Thoracic aorta (tissue), 2 donors: ENCODE data around the gene HNRNPUL1. TPM values are rescaled to one million over a fixed set of nuclear protein-coding genes. Genes with fewer than 3 reads are reported as not detected.
A peak's percentile ranks its signal among the peaks of the same experiment; 100 is the strongest.

Source experiments
- ATAC-seq: fragments of 150-250 bp; one replicate; pipeline ENCODE4 v1.8.0; 2017; ENCODE audit warnings: low read depth; ENCODE audit not compliant: insufficient number of reproducible peaks, low FRiP score
- DNase-seq: peaks from one replicate; pipeline ENCODE4 v3.0.0-alpha.2; 2020; ENCODE audit warnings: low spot score
- H3K27ac ChIP-seq, 2 donors: fragments of 200-600 bp; sonication (generic); 1 replicate in 1 of 2; 2 replicates in 1 of 2; pipeline ENCODE4 v1.5.1; 2016; ENCODE audit warnings: mild to moderate bottlenecking in 2 of 2, moderate library complexity in 2 of 2
- H3K27me3 ChIP-seq: fragments of 200-600 bp; sonication (generic); replicated peaks from 2 replicates; pipeline ENCODE4 v1.6.0; 2016; ENCODE audit warnings: mild to moderate bottlenecking; ENCODE audit not compliant: insufficient read depth
- H3K36me3 ChIP-seq: fragments of 200-600 bp; sonication (generic); one replicate; pipeline ENCODE4 v1.5.1; 2016
- H3K4me1 ChIP-seq, 2 donors: fragments of 200-600 bp; sonication (generic); 1 replicate in 1 of 2; 2 replicates in 1 of 2; pipeline versions ENCODE4 v1.5.1 to v1.6.0; 2016; ENCODE audit warnings: low read depth in 2 of 2, mild to moderate bottlenecking in 1 of 2; ENCODE audit not compliant: control insufficient read depth in 1 of 2
- H3K4me3 ChIP-seq: fragments of 200-600 bp; sonication (generic); 2 replicates; pipeline ENCODE4 v1.5.1; 2016; ENCODE audit warnings: mild to moderate bottlenecking
- H3K9me3 ChIP-seq: fragments of 200-600 bp; sonication (generic); 2 replicates; pipeline ENCODE4 v1.5.1; 2016
- total RNA-seq, 2 donors: library from RNA; depleted of rRNA; stranded (reverse); fragments of >200 nt; gene quantifications; one replicate each; pipeline versions ENCODE4 v1.1.0 to v1.2.3, GENCODE V29; 2016
- TF ChIP-seq, protein P1 (sequence below): fragments of 200-600 bp; sonication (generic); IDR thresholded peaks from one replicate; pipeline ENCODE4 v1.5.1; 2019; ENCODE audit warnings: antibody characterized with exemption

HNRNPUL1 gene
- total RNA-seq, 2 donors from 2014 or later: 142 to 147 TPM

DNA sequence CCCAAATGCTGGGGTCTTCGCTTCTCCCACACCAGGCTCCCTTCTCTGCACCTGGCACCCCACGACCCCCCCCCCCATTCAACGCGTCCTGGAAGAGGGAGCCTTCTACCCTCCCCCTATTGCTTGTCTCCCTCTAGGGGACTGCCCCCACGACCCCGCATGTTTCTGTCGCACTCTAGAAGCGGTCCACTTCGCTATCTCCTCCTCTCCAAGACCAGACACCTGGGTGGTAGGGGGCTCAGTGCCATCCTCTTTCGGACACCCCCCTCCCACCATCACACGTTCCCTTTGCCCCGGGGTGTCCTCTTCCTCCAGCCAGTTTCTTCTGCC lies 88.1 kb downstream of the HNRNPUL1 start:
- ATAC-seq (no peak), DNase-seq (no peak)
- Histone ChIP-seq H3K9me3 (no peaks in the 10 kb centered on the region), H3K36me3 (peaks cover 6% of the 10 kb centered on the region), H3K4me3 (peak overlapping the region; percentile 98), H3K27ac (peak overlapping the region; percentile 79 to 89), H3K27me3 (no peaks in the 10 kb centered on the region), H3K4me1 (peaks cover 0 to 20% of the 10 kb centered on the region in 2 donors)
- TF ChIP-seq, protein P1, sequence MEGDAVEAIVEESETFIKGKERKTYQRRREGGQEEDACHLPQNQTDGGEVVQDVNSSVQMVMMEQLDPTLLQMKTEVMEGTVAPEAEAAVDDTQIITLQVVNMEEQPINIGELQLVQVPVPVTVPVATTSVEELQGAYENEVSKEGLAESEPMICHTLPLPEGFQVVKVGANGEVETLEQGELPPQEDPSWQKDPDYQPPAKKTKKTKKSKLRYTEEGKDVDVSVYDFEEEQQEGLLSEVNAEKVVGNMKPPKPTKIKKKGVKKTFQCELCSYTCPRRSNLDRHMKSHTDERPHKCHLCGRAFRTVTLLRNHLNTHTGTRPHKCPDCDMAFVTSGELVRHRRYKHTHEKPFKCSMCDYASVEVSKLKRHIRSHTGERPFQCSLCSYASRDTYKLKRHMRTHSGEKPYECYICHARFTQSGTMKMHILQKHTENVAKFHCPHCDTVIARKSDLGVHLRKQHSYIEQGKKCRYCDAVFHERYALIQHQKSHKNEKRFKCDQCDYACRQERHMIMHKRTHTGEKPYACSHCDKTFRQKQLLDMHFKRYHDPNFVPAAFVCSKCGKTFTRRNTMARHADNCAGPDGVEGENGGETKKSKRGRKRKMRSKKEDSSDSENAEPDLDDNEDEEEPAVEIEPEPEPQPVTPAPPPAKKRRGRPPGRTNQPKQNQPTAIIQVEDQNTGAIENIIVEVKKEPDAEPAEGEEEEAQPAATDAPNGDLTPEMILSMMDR: no peak

DNA sequence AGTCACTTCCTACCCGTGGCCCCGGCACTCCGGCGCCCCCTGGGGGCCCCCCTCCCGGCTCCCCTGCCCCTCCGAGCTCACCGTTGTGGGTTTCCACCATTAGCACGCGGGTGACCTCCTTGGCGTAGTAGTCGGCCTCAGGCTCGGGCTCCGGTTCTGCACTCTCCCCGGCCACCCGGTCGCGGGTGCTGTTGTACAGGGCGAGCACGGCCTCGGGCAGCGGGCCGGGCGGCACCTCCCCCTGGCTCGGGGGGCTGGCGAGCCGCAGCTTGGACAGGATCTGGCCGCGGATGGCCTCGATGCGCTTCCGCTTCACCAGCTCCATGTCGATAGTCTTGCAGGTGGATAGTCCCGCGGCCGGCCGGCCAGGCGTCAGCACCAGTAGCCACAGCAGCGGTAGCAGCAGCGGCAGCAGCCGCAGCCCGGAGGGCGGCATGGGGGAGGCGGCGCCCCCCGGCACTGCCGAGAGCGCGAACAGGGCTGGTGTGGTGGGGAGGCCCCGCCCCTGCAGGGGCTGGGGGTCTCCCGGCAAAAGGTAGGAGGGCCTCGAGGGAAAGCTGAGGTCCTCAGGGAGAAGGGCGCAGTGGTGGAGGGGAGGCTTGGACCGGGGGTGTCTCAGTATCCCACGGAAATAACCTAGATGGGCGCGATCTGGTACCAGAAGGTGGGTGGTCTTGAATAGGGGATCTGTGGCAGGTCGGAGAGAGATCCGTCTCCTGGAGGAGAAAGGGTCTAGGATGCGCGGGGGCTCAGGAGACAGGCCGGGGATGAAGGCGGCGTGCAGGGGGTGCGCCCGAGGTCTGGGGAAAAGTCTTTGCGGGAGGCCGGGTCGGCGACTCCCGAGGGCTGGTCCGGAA lies 88.7 kb downstream of the HNRNPUL1 start:
- no peaks in the 10 kb centered on the region for H3K36me3 ChIP-seq
- DNase-seq (no peak), ATAC-seq (peak; percentile 7)
- no peaks in the 10 kb centered on the region for H3K9me3 ChIP-seq
- peak overlapping the region; percentile 79 to 89 for H3K27ac ChIP-seq
- TF ChIP-seq, protein P1: peak; percentile 20
- no peaks in the 10 kb centered on the region for H3K27me3 ChIP-seq
- H3K4me1 ChIP-seq: peaks cover 0 to 20% of the 10 kb centered on the region in 2 donors
- H3K4me3 ChIP-seq: peak overlapping the region; percentile 98

DNA sequence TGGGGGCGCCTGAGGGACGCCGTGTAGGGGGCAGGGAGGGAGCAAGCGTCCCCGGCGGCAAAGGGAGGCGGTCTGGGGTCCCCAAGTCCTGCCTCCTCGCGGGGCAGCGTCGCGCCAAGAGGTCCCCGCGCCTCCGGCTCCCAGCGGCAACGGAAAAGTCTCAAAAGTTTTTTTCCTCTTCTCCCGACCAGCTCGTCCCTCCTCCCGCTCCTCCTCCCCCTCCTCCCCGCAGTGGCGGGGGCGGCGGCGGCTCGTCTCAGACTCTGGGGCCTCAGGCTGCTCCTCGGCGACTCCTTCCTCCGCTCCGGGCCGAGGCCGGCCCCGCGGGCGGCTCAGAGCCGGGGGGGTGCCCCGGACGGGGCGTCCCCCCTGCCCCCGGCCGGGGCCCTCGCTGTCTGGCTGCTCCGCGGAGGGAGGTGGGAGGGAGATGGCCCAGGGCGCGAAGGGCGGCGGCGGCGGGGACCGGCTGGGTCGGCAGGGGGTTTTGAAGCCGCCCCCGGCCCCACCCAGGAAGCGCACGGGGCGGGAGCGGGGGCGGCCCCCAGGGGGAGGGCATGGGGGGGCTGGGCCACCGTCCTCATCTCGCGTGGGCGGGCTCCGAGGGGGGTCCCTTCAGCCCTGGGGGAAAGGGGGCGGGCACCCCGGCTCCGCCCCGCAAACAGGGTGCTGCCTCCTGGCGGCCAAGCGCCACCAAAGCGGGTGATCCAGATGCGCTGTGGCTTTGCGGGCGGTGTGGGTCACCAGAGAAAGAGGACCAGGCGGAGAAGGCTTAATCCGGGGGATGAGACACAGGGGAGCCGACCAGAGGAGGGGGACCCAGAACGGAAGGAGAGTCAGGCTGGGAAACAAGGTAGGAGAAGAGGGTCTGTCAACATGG lies 89.5 kb downstream of the HNRNPUL1 start, which contains the start of gene TGFB1:
Gene TGFB1, minus strand, starts transcription at position 457 of the 877 bp plus-strand sequence. CDS start 878 bp downstream, outside the sequence.
- peak within 1 kb of the TSS; percentile 98 for H3K4me3 ChIP-seq
- ATAC-seq (peak; percentile 46), DNase-seq (peak; percentile 49)
- H3K27me3 ChIP-seq: no peaks in the 10 kb centered on the region
- H3K27ac ChIP-seq: peak within 1 kb of the TSS; percentile 79 to 89
- TF ChIP-seq, protein P1: peak; percentile 91
- no peaks in the 10 kb centered on the region for H3K9me3 ChIP-seq
- H3K4me1 ChIP-seq: peaks cover 0 to 20% of the 10 kb centered on the region in 2 donors
- H3K36me3 ChIP-seq: no peaks in the 10 kb centered on the region

DNA sequence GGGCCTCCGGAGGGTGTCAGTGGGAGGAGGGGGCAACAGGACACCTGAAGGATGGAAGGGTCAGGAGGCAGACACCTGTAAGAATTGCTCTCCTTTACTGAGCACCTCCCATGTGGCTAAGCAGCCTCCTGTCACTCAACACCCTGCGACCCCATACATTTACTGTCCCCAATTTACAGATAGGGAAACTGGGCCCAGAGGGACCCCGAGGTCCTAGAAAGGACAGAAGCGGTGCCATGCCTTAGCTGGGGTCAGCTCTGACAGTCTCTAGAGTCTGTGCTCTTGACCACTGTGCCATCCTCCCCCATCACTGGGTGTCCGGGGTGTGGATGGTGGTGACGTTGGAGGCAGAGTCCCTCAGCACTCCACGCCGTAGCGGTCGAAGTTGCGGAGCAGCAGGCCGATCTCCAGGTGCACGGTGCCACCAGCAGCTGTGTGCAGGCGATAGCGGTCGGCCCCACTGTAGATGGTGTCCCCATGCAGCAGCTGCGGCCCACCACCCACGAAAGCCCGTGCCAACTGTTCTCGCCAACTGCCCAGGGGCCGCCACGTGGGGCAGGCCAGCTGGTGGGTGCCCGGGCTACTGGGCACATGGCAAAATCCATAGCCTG lies 90.3 kb downstream of the HNRNPUL1 start:
- Histone ChIP-seq H3K27me3 (no peaks in the 10 kb centered on the region), H3K4me1 (peaks cover 0 to 16% of the 10 kb centered on the region in 2 donors), H3K27ac (peak overlapping the region; percentile 79 to 89), H3K9me3 (no peaks in the 10 kb centered on the region), H3K4me3 (peak overlapping the region; percentile 98), H3K36me3 (no peaks in the 10 kb centered on the region)
- ATAC-seq (peak; percentile 3), DNase-seq (no peak)
- TF ChIP-seq, protein P1: no peak
